ENCODE results near the gene GGTLC3. TPM values are rescaled to one million over a fixed set of nuclear protein-coding genes. Genes with fewer than 3 reads are reported as not detected.
"Not testable (repeated sequence)": the region's sequence is repeated elsewhere in the genome, so short reads cannot be mapped to it uniquely, and the experiment has no call there.

The GGTLC3 gene
- total and polyA plus RNA-seq, 2 of the 4 experiments (the other 2 are of a cell fraction): not detected

DNA sequence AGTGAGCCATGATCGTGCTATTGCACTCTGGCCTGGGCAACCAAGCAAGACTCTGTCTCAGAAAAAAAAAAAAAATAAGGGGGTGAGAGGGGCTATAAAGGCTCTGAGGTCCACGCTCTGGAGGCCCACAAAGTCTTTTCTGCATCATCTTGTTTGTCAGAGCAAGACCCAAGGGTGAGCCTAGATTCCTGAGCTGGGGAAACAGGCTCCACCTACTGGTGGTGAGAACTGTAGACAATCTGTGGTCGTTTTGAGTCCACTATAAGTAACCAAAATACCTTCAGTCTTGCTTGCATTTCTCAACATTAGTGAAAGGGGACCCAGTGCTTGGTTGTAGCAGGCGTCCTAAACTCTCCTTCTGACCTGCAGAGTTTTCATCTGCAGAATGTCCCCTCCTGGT lies 5.4 kb upstream of the GGTLC3 start:
- H3K18ac ChIP-seq (ENCODE audit: low read depth, low read length); H2BK15ac ChIP-seq (ENCODE audit: low read depth, low read length); intact Hi-C loops (cut with micrococcal nuclease); H3K14ac ChIP-seq (replicated peaks; ENCODE audit: low read depth, low read length); H3K9me3 ChIP-seq (ENCODE audit: control insufficient read depth, insufficient read depth, low read length); H3K23ac ChIP-seq (ENCODE audit: low read depth, low read length); H3K36me3 ChIP-seq (ENCODE audit: control insufficient read depth, insufficient read depth, low read length); H3K56ac ChIP-seq (ENCODE audit: extremely low read depth, insufficient read depth, low read length); in situ Hi-C loops (cut with MboI; ENCODE audit: low sequenced_read_pairs); H4K91ac ChIP-seq (ENCODE audit: insufficient read depth, low read depth, low read length); H4K8ac ChIP-seq (ENCODE audit: low read depth in 2 of 2, low read length in 2 of 2); H3K79me1 ChIP-seq (ENCODE audit: low read depth in 1 of 2, low read length in 2 of 2); H4K5ac ChIP-seq (ENCODE audit: low read depth, low read length); H4K20me1 ChIP-seq (ENCODE audit: insufficient read depth, low read length); H3K9ac ChIP-seq (ENCODE audit: low read depth, low read length); H3K4me3 ChIP-seq (ENCODE audit: insufficient read depth, low read depth, low read length); H2BK20ac ChIP-seq (ENCODE audit: low read depth, low read length); H2AK5ac ChIP-seq (ENCODE audit: low read depth, low read length); BruUV-seq (replicated peaks); dilution Hi-C loops (cut with HindIII; ENCODE audit: low sequenced_read_pairs, unreplicated experiment); H3K4me1 ChIP-seq (ENCODE audit: control insufficient read depth, insufficient read depth, low read length); H2AFZ ChIP-seq (replicated peaks; ENCODE audit: low read length, poor library complexity); H2AK9ac ChIP-seq (replicated peaks; ENCODE audit: low read depth, low read length, poor library complexity); CTCF ChIA-PET; H2BK5ac ChIP-seq (ENCODE audit: low read depth, low read length, poor library complexity, severe bottlenecking); H3K4ac ChIP-seq (ENCODE audit: low read depth, low read length); H3K4me2 ChIP-seq (ENCODE audit: low read depth, low read length); H3K27ac ChIP-seq (ENCODE audit: insufficient read depth, low read length); POLR2A ChIA-PET (ENCODE audit: unreplicated experiment); H3K9me1 ChIP-seq (ENCODE audit: insufficient read depth, low read length); H2BK120ac ChIP-seq (ENCODE audit: low read depth, low read length); DNase-seq; H3K27me3 ChIP-seq (ENCODE audit: control insufficient read depth, insufficient read depth, low read length): not testable (repeated sequence)
- no CpG with 5 or more reads among the region's 4 CpGs for WGBS, 2 experiments (ENCODE audit: extremely low coverage in 2 of 2, insufficient read length in 1 of 2)
- peak; percentile 86 for ATAC-seq (ENCODE audit: low read depth)

DNA sequence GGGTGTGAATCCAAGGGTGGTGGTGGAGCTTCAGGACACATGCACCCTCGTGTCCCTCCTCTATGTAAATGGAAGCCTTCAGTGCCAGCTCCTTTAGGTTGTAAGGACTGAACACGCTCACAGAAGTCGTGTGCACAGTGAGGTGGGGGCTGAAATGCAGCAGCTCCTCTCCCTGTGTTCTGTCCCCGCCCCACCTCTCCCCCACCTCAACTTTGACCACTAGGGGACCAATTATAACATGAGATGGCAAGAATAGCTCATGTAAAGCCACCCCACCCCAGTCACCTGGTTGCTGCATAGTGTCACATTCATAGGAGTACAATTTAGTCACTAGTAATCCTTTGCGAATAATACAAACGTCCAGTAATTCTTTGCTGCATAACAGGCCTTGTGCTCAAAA lies 4.8 kb upstream of the GGTLC3 start:
- H2AK5ac ChIP-seq (ENCODE audit: low read depth, low read length); H3K56ac ChIP-seq (ENCODE audit: extremely low read depth, insufficient read depth, low read length); H2BK120ac ChIP-seq (ENCODE audit: low read depth, low read length); H4K5ac ChIP-seq (ENCODE audit: low read depth, low read length); H3K4me3 ChIP-seq (ENCODE audit: insufficient read depth, low read depth, low read length); H3K9ac ChIP-seq (ENCODE audit: low read depth, low read length); H3K23ac ChIP-seq (ENCODE audit: low read depth, low read length); DNase-seq; H4K20me1 ChIP-seq (ENCODE audit: insufficient read depth, low read length); H4K8ac ChIP-seq (ENCODE audit: low read depth in 2 of 2, low read length in 2 of 2); H3K9me3 ChIP-seq (ENCODE audit: control insufficient read depth, insufficient read depth, low read length); CTCF ChIA-PET; BruUV-seq (replicated peaks); H3K36me3 ChIP-seq (ENCODE audit: control insufficient read depth, insufficient read depth, low read length); H3K4me1 ChIP-seq (ENCODE audit: control insufficient read depth, insufficient read depth, low read length); H3K9me1 ChIP-seq (ENCODE audit: insufficient read depth, low read length); H3K14ac ChIP-seq (replicated peaks; ENCODE audit: low read depth, low read length); H2BK20ac ChIP-seq (ENCODE audit: low read depth, low read length); H3K27ac ChIP-seq (ENCODE audit: insufficient read depth, low read length); H4K91ac ChIP-seq (ENCODE audit: insufficient read depth, low read depth, low read length); dilution Hi-C loops (cut with HindIII; ENCODE audit: low sequenced_read_pairs, unreplicated experiment); H2BK5ac ChIP-seq (ENCODE audit: low read depth, low read length, poor library complexity, severe bottlenecking); H2BK15ac ChIP-seq (ENCODE audit: low read depth, low read length); H2AK9ac ChIP-seq (replicated peaks; ENCODE audit: low read depth, low read length, poor library complexity); ATAC-seq (ENCODE audit: low read depth); H2AFZ ChIP-seq (replicated peaks; ENCODE audit: low read length, poor library complexity); H3K79me1 ChIP-seq (ENCODE audit: low read depth in 1 of 2, low read length in 2 of 2); in situ Hi-C loops (cut with MboI; ENCODE audit: low sequenced_read_pairs); intact Hi-C loops (cut with micrococcal nuclease); POLR2A ChIA-PET (ENCODE audit: unreplicated experiment); H3K4ac ChIP-seq (ENCODE audit: low read depth, low read length); H3K4me2 ChIP-seq (ENCODE audit: low read depth, low read length); H3K18ac ChIP-seq (ENCODE audit: low read depth, low read length); H3K27me3 ChIP-seq (ENCODE audit: control insufficient read depth, insufficient read depth, low read length): not testable (repeated sequence)
- no CpG with 5 or more reads among the region's 6 CpGs for WGBS, 2 experiments (ENCODE audit: extremely low coverage in 2 of 2, insufficient read length in 1 of 2)
